DND-41 (cell line): ENCODE measurements around the gene SLC7A6OS.

Experiments
- ATAC-seq: fragments of 200-7000 bp; cut with Tn5 transposase; 3 replicates; pipeline ENCODE4 v1.9.1; 2021; ENCODE audit warnings: low read depth; ENCODE audit not compliant: insufficient read depth
- DNase-seq: peaks from one replicate; pipeline ENCODE4 v3.0.0-alpha.2; 2020
- H2AFZ ChIP-seq: 2 replicates; pipeline ENCODE4 v1.6.0; 2012; ENCODE audit warnings: low read depth, low read length
- H3K27ac ChIP-seq: 2 replicates; pipeline ENCODE4 v1.5.1; 2012; ENCODE audit warnings: low read length, inconsistent platforms
- H3K27me3 ChIP-seq: fragments of 200-600 bp; sonication (generic); 2 replicates; pipeline ENCODE4 v1.6.0; 2012; ENCODE audit warnings: low read length, mild to moderate bottlenecking, inconsistent platforms; ENCODE audit not compliant: insufficient read depth, poor library complexity
- H3K36me3 ChIP-seq: 2 replicates; pipeline ENCODE4 v1.5.1; 2012; ENCODE audit warnings: low read length, inconsistent platforms; ENCODE audit not compliant: insufficient read depth
- H3K4me1 ChIP-seq: 2 replicates; pipeline ENCODE4 v1.5.1; 2012; ENCODE audit warnings: mild to moderate bottlenecking, low read length; ENCODE audit not compliant: insufficient read depth
- H3K4me2 ChIP-seq: 2 replicates; pipeline ENCODE4 v1.6.0; 2012; ENCODE audit warnings: mild to moderate bottlenecking, moderate library complexity, low read length, inconsistent platforms; ENCODE audit not compliant: insufficient read depth
- H3K4me3 ChIP-seq, 2 experiments: fragments of 200-600 bp in 1 of 2; shearing (Covaris generic) in 1 of 2; 2 replicates each; pipeline ENCODE4 v1.5.1; 2012 to 2016; ENCODE audit warnings: inconsistent platforms in 2 of 2, low read length in 2 of 2, mild to moderate bottlenecking in 2 of 2, low read depth in 1 of 2, moderate library complexity in 1 of 2
- H3K79me2 ChIP-seq: 2 replicates; pipeline ENCODE4 v1.6.0; 2012; ENCODE audit warnings: low read length, inconsistent platforms; ENCODE audit not compliant: insufficient read depth
- H3K9ac ChIP-seq: 2 replicates; pipeline ENCODE4 v1.6.0; 2012; ENCODE audit warnings: low read depth, mild to moderate bottlenecking, inconsistent platforms, low read length, moderate library complexity
- H3K9me3 ChIP-seq: 2 replicates; pipeline ENCODE4 v1.5.1; 2012; ENCODE audit warnings: low read length, moderate library complexity, mild to moderate bottlenecking, inconsistent platforms; ENCODE audit not compliant: insufficient read depth, severe bottlenecking
- H4K20me1 ChIP-seq: 2 replicates; pipeline ENCODE4 v1.6.0; 2012; ENCODE audit warnings: low read length; ENCODE audit not compliant: insufficient read depth
- CTCF ChIP-seq: IDR thresholded peaks from 2 replicates; pipeline ENCODE4 v1.5.1; 2012; ENCODE audit warnings: borderline replicate concordance, low read length, moderate library complexity, mild to moderate bottlenecking; ENCODE audit not compliant: poor library complexity, severe bottlenecking; ENCODE audit errors: extremely low read depth
- EZH2 ChIP-seq: IDR thresholded peaks from 3 replicates; pipeline ENCODE4 v1.6.1; 2012; ENCODE audit warnings: borderline replicate concordance, low read depth, mild to moderate bottlenecking, moderate library complexity, low read length, inconsistent platforms; ENCODE audit not compliant: severe bottlenecking

The SLC7A6OS gene

GRCh38 chr16:68346892-68347480 is 36.2 kb upstream of the SLC7A6OS start:
- H3K79me2 ChIP-seq, result peaks cover 77% of the 10 kb centered on the region
- ATAC-seq, result peak; percentile 7; the same call in 2 of the 3 replicates

GRCh38 chr16:68345958-68346635 is 35.4 kb upstream of the SLC7A6OS start:
- H3K36me3 ChIP-seq, result peaks cover 84% of the 10 kb centered on the region
- peaks cover 83% of the 10 kb centered on the region for H3K4me1 ChIP-seq
- H3K9me3 ChIP-seq, result no peaks in the 10 kb centered on the region
- H3K27ac ChIP-seq, result peak overlapping the region; percentile 89
- peak overlapping the region in 1 of 2 experiments; percentile 46; a peak in 2 of 4 replicates for H3K4me3 ChIP-seq
- ATAC-seq (no peak), DNase-seq (no peak)
- H4K20me1 ChIP-seq, result 0 out of 2 replicates have a peak, but pooled peaks cover 3% of the 10 kb centered on the region
- peak overlapping the region; percentile 55 for H3K9ac ChIP-seq
- no peak for TF ChIP-seq EZH2
- no peak for TF ChIP-seq CTCF
- H3K79me2 ChIP-seq, result peaks cover 68% of the 10 kb centered on the region
- H3K4me2 ChIP-seq, result peak overlapping the region; percentile 60
- no peaks in the 10 kb centered on the region for H3K27me3 ChIP-seq
- no peak overlapping the region for H2AFZ ChIP-seq

More at GRCh38 chr16:68346892-68347480, 36.2 kb upstream of the SLC7A6OS start:
- no peak overlapping the region for H2AFZ ChIP-seq
- TF ChIP-seq EZH2 (no peak), CTCF (peak; percentile 14)
- peak overlapping the region; percentile 60 for H3K4me2 ChIP-seq
- peaks cover 90% of the 10 kb centered on the region for H3K4me1 ChIP-seq
- H4K20me1 ChIP-seq, result 0 out of 2 replicates have a peak, but pooled peaks cover 3% of the 10 kb centered on the region
- no peaks in the 10 kb centered on the region for H3K27me3 ChIP-seq
- peak; percentile 55 for DNase-seq
- peak overlapping the region; percentile 89 for H3K27ac ChIP-seq
- peak overlapping the region; percentile 55 for H3K9ac ChIP-seq
- no peaks in the 10 kb centered on the region for H3K9me3 ChIP-seq
- peaks cover 84% of the 10 kb centered on the region for H3K36me3 ChIP-seq
- peak overlapping the region in 1 of 2 experiments; percentile 46; a peak in 2 of 4 replicates for H3K4me3 ChIP-seq

- Histone ChIP-seq H3K36me3 (peaks cover 84% of the 10 kb centered on the region), H4K20me1 (0 out of 2 replicates have a peak, but pooled peaks cover 3% of the 10 kb centered on the region), H3K27me3 (no peaks in the 10 kb centered on the region), H3K4me3 (peak overlapping the region in 1 of 2 experiments; percentile 46; a peak in 2 of 4 replicates), H2AFZ (no peak overlapping the region), H3K4me2 (peak overlapping the region; percentile 60), H3K4me1 (peaks cover 79% of the 10 kb centered on the region), H3K9me3 (no peaks in the 10 kb centered on the region), H3K27ac (peak overlapping the region; percentile 89), H3K79me2 (peaks cover 61% of the 10 kb centered on the region), H3K9ac (peak overlapping the region; percentile 55)
- DNase-seq (peak; percentile 89), ATAC-seq (peak; percentile 93)
- TF ChIP-seq CTCF, result peak; percentile 45
- TF ChIP-seq EZH2, result no peak
Measured at GRCh38 chr16:68345351-68345810, 34.6 kb upstream of the SLC7A6OS start.
